HEK293 (cell line): ENCODE data around the gene SMARCA2.

Experiments
- CTCF ChIA-PET: fragments of 350-600 bp; formaldehyde crosslinking; extraction: SDS; loops from one replicate; lab custom pipeline; 2021; ENCODE audit warnings: antibody characterized with exemption; lab: Yijun Ruan, JAX
- POLR2A ChIA-PET: fragments of 300-600 bp; formaldehyde crosslinking; extraction: SDS; loops from one replicate; lab custom pipeline; 2020; ENCODE audit warnings: antibody characterized with exemption, inconsistent platforms; lab: Yijun Ruan, JAX
- H3K27ac ChIP-seq: fragments of 200-500 bp; sonication (Bioruptor generic); 2 replicates; pipeline ENCODE4 v1.5.1; 2014; ENCODE audit warnings: low read depth, low read length, control low read depth, inconsistent platforms; ENCODE audit errors: extremely low read depth
- H3K36me3 ChIP-seq, 2 experiments: fragments of 200-500 bp in 1 of 2; sonication (Bioruptor generic) in 1 of 2; 1 replicate in 1 of 2; 2 replicates in 1 of 2; pipeline ENCODE4 v1.5.1; 2014 to 2017; ENCODE audit warnings: inconsistent platforms in 2 of 2, low read length in 2 of 2; ENCODE audit not compliant: control insufficient read depth in 2 of 2, insufficient read depth in 1 of 2
- H3K4me1 ChIP-seq: fragments of 200-500 bp; sonication (Bioruptor generic); 2 replicates; pipeline ENCODE4 v1.5.1; 2014; ENCODE audit warnings: mild to moderate bottlenecking, low read length, inconsistent platforms; ENCODE audit not compliant: control insufficient read depth, insufficient read depth
- H3K4me3 ChIP-seq: 2 replicates; pipeline ENCODE4 v1.5.1; 2011; ENCODE audit warnings: low read depth, mild to moderate bottlenecking, control low read depth, low read length, moderate library complexity
- H3K9me3 ChIP-seq: fragments of 200-500 bp; sonication (Bioruptor generic); 2 replicates; pipeline ENCODE4 v1.5.1; 2014; ENCODE audit warnings: low read depth, low read length, inconsistent platforms; ENCODE audit not compliant: control insufficient read depth, insufficient read depth
- FEZF1 ChIP-seq: fragments of 450-650 bp; formaldehyde crosslinking; IDR thresholded peaks from 2 replicates; pipeline ENCODE4 v1.5.1; 2016; ENCODE audit warnings: missing biosample characterization, missing genetic modification characterization
- GLIS1 ChIP-seq: fragments of 450-650 bp; formaldehyde crosslinking; IDR thresholded peaks from 2 replicates; pipeline ENCODE4 v1.5.1; 2016; ENCODE audit warnings: missing biosample characterization, missing genetic modification characterization
- HOXA7 ChIP-seq: sonication (generic); formaldehyde crosslinking; IDR thresholded peaks from 2 replicates; pipeline ENCODE4 v1.8.1; 2022; ENCODE audit warnings: missing genetic modification reagents, borderline replicate concordance
- KLF7 ChIP-seq: fragments of 450-650 bp; formaldehyde crosslinking; IDR thresholded peaks from 2 replicates; pipeline ENCODE4 v1.5.1; 2016; ENCODE audit warnings: missing biosample characterization, missing genetic modification characterization, borderline replicate concordance
- PRDM2 ChIP-seq: fragments of 450-650 bp; formaldehyde crosslinking; IDR thresholded peaks from 2 replicates; pipeline ENCODE4 v1.5.1; 2016; ENCODE audit warnings: missing biosample characterization, missing genetic modification characterization, borderline replicate concordance
- ZBTB26 ChIP-seq: fragments of 450-650 bp; formaldehyde crosslinking; optimal IDR thresholded peaks from 2 replicates; pipeline ENCODE3; 2016; ENCODE audit warnings: missing biosample characterization, mild to moderate bottlenecking, missing genetic modification characterization
- ZNF138 ChIP-seq: fragments of 450-650 bp; formaldehyde crosslinking; IDR thresholded peaks from 2 replicates; pipeline ENCODE4 v1.5.1; 2016; ENCODE audit warnings: missing biosample characterization, missing genetic modification characterization, borderline replicate concordance
- ZNF174 ChIP-seq: fragments of 450-650 bp; formaldehyde crosslinking; IDR thresholded peaks from 2 replicates; pipeline ENCODE4 v1.5.0; 2017; ENCODE audit warnings: missing biosample characterization, mild to moderate bottlenecking, missing genetic modification characterization
- ZNF2 ChIP-seq: fragments of 450-650 bp; formaldehyde crosslinking; IDR thresholded peaks from 2 replicates; pipeline ENCODE4 v1.5.1; 2016; ENCODE audit warnings: missing biosample characterization, missing genetic modification characterization
- ZNF24 ChIP-seq: fragments of 450-650 bp; formaldehyde crosslinking; IDR thresholded peaks from 2 replicates; pipeline ENCODE4 v1.5.1; 2016; ENCODE audit warnings: missing biosample characterization, missing genetic modification characterization
- ZNF26 ChIP-seq: fragments of 450-650 bp; formaldehyde crosslinking; IDR thresholded peaks from 2 replicates; pipeline ENCODE4 v1.5.1; 2016; ENCODE audit warnings: missing biosample characterization, missing genetic modification characterization
- ZNF335 ChIP-seq: fragments of 450-650 bp; formaldehyde crosslinking; conservative IDR thresholded peaks from 2 replicates; pipeline ENCODE4 v1.5.1; 2016; ENCODE audit warnings: missing biosample characterization, missing genetic modification characterization
- ZNF341 ChIP-seq: fragments of 450-650 bp; formaldehyde crosslinking; IDR thresholded peaks from 2 replicates; pipeline ENCODE4; 2016; ENCODE audit warnings: low read depth, missing biosample characterization, missing genetic modification characterization
- ZNF350 ChIP-seq: fragments of 450-650 bp; formaldehyde crosslinking; IDR thresholded peaks from 2 replicates; pipeline ENCODE4 v1.5.0; 2017; ENCODE audit warnings: missing biosample characterization, mild to moderate bottlenecking, missing genetic modification characterization
- ZNF354C ChIP-seq: fragments of 450-650 bp; formaldehyde crosslinking; IDR thresholded peaks from 2 replicates; pipeline ENCODE4 v1.5.1; 2016; ENCODE audit warnings: missing biosample characterization, missing genetic modification characterization, low read depth, borderline replicate concordance
- ZNF366 ChIP-seq: fragments of 450-650 bp; formaldehyde crosslinking; conservative IDR thresholded peaks from 2 replicates; pipeline ENCODE4 v1.5.1; 2016; ENCODE audit warnings: missing biosample characterization, missing genetic modification characterization
- ZNF473 ChIP-seq: fragments of 450-650 bp; formaldehyde crosslinking; IDR thresholded peaks from 2 replicates; pipeline ENCODE4 v1.5.1; 2017; ENCODE audit warnings: missing biosample characterization, missing genetic modification characterization
- ZNF558 ChIP-seq: fragments of 450-650 bp; formaldehyde crosslinking; IDR thresholded peaks from 2 replicates; pipeline ENCODE4 v1.5.1; 2016; ENCODE audit warnings: missing biosample characterization, missing genetic modification characterization
- ZNF585B ChIP-seq: fragments of 450-650 bp; formaldehyde crosslinking; IDR thresholded peaks from 2 replicates; pipeline ENCODE4 v1.5.1; 2016; ENCODE audit warnings: missing biosample characterization, missing genetic modification characterization
- ZNF624 ChIP-seq: fragments of 450-650 bp; formaldehyde crosslinking; IDR thresholded peaks from 2 replicates; pipeline ENCODE4 v1.5.1; 2017; ENCODE audit warnings: missing biosample characterization, missing genetic modification characterization
- ZNF629 ChIP-seq: fragments of 450-650 bp; formaldehyde crosslinking; IDR thresholded peaks from 2 replicates; pipeline ENCODE4 v1.5.1; 2017; ENCODE audit warnings: missing biosample characterization, missing genetic modification characterization
- ZNF670 ChIP-seq: fragments of 450-650 bp; formaldehyde crosslinking; IDR thresholded peaks from 2 replicates; pipeline ENCODE4 v1.5.1; 2016; ENCODE audit warnings: missing biosample characterization, missing genetic modification characterization, low read depth
- ZNF704 ChIP-seq: fragments of 450-650 bp; formaldehyde crosslinking; IDR thresholded peaks from 2 replicates; pipeline ENCODE4 v1.5.1; 2016; ENCODE audit warnings: missing biosample characterization, missing genetic modification characterization
- ZNF830 ChIP-seq: fragments of 450-650 bp; IDR thresholded peaks from 2 replicates; pipeline ENCODE4 v1.5.0; 2018; ENCODE audit warnings: missing biosample characterization, missing genetic modification characterization, low read depth, mild to moderate bottlenecking, moderate library complexity
- ZSCAN18 ChIP-seq: fragments of 450-650 bp; formaldehyde crosslinking; IDR thresholded peaks from 2 replicates; pipeline ENCODE4 v1.5.1; 2016; ENCODE audit warnings: missing biosample characterization, missing genetic modification characterization

Gene SMARCA2

GRCh38 chr9:2138646-2139045 lies 123.5 kb downstream of the SMARCA2 start:
- no peak overlapping the region for H3K27ac ChIP-seq
- no peaks in the 10 kb centered on the region for H3K4me1 ChIP-seq
- ChIA-PET POLR2A (no interaction called here), CTCF (interaction anchor here (0.6 kb wide), 1 partner anchor 684 kb away, joined by 3 read pairs; no protein-coding TSS in a partner anchor)
- no peaks in the 10 kb centered on the region for H3K9me3 ChIP-seq
- no peak for TF ChIP-seq KLF7 (tag by site-specific recombination)
- no peak for TF ChIP-seq ZNF2 (tag by site-specific recombination)
- TF ChIP-seq GLIS1, result no peak
- TF ChIP-seq ZNF629 (tag by site-specific recombination), result no peak
- TF ChIP-seq ZNF350 (tag by site-specific recombination), result no peak
- TF ChIP-seq ZNF341 (tag by site-specific recombination), result no peak
- TF ChIP-seq ZNF366 (tag by site-specific recombination), result no peak
- TF ChIP-seq ZNF138 (tag by site-specific recombination), result no peak
- no peak for TF ChIP-seq ZNF624
- peaks cover 0 to 4% of the 10 kb centered on the region in 2 experiments; a peak in 2 of 3 replicates for H3K36me3 ChIP-seq
- H3K4me3 ChIP-seq, result no peak overlapping the region

- H3K9me3 ChIP-seq, result no peaks in the 10 kb centered on the region
- no peak overlapping the region for H3K4me3 ChIP-seq
- POLR2A ChIA-PET, result no interaction called here
- CTCF ChIA-PET, result interaction anchor here (1.4 kb wide), 1 partner anchor 704 kb away, joined by 3 read pairs; the partner anchor contains the start of gene PUM3
- no peak overlapping the region for H3K27ac ChIP-seq
- H3K4me1 ChIP-seq, result no peaks in the 10 kb centered on the region
- H3K36me3 ChIP-seq, result no peaks in the 10 kb centered on the region; a peak in 1 of 3 replicates
- TF ChIP-seq ZNF174 (tag by site-specific recombination) (no peak), ZBTB26 (tag by site-specific recombination) (no peak), ZNF24 (no peak), ZNF26 (tag by site-specific recombination) (no peak), ZNF670 (tag by site-specific recombination) (no peak), PRDM2 (tag by site-specific recombination) (no peak), ZNF704 (tag by site-specific recombination) (no peak), FEZF1 (tag by site-specific recombination) (no peak), ZNF830 (no peak), ZNF335 (tag by site-specific recombination) (no peak), ZNF473 (tag by site-specific recombination) (no peak), ZNF558 (tag by site-specific recombination) (no peak), ZSCAN18 (tag by site-specific recombination) (no peak), ZNF354C (tag by site-specific recombination) (no peak), ZNF585B (tag by site-specific recombination) (no peak), HOXA7 (CRISPR knock-in tag) (no peak)
Measured at GRCh38 chr9:2140600-2141223, 125.6 kb downstream of the SMARCA2 start.
